LNCaP clone FGC (cell line): ENCODE results near the gene TSPAN8.

Source experiments
- DNase-seq: peaks from one replicate; pipeline ENCODE4 v3.0.0-alpha.2; 2011; ENCODE audit warnings: low read depth
- H3K4me3 ChIP-seq: 2 replicates; pipeline ENCODE4 v1.5.1; 2011; ENCODE audit warnings: mild to moderate bottlenecking, low read depth, low read length, control low read depth
- TF ChIP-seq, protein P1 (sequence below): IDR thresholded peaks from 2 replicates; pipeline ENCODE4 v1.5.1; 2012; ENCODE audit warnings: mild to moderate bottlenecking; ENCODE audit not compliant: control insufficient read depth, insufficient read depth; ENCODE audit errors: extremely low read depth

The TSPAN8 gene

DNA sequence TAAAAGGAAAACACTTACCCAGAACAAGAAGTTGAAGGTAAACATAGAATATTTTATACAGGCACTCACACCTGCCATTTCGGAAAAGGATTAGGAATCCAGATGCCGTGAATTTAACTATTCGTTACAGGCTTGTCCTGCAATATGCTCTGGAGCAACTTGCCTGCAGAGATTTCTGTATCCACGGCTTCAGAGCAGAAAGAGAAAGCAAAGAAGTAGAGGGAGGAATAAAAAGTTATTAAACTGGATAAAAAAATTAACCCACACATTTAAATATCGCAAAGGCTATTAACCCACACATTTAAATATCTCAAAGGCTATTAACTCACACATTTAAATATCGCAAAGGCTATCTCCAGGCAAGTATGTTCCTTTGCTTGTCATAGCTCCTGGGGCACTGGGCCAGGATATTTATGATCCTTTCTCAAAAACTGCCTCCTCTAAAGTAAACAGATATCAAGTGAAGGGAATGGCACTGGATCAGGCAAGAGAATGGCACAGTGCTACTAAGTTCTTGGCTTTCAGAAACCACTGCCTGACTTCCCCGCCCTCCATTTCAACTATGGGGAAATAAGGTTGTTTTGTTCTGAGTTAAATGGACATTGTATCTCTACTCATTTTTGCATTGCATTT lies at the start of gene TSPAN8:
Gene TSPAN8 (minus strand): TSS at position 399 of the 633 bp plus-strand sequence. CDS start 321 bp downstream, at position 78.
- DNase-seq: peak; percentile 86
- TF ChIP-seq, protein P1, sequence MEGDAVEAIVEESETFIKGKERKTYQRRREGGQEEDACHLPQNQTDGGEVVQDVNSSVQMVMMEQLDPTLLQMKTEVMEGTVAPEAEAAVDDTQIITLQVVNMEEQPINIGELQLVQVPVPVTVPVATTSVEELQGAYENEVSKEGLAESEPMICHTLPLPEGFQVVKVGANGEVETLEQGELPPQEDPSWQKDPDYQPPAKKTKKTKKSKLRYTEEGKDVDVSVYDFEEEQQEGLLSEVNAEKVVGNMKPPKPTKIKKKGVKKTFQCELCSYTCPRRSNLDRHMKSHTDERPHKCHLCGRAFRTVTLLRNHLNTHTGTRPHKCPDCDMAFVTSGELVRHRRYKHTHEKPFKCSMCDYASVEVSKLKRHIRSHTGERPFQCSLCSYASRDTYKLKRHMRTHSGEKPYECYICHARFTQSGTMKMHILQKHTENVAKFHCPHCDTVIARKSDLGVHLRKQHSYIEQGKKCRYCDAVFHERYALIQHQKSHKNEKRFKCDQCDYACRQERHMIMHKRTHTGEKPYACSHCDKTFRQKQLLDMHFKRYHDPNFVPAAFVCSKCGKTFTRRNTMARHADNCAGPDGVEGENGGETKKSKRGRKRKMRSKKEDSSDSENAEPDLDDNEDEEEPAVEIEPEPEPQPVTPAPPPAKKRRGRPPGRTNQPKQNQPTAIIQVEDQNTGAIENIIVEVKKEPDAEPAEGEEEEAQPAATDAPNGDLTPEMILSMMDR: no peak
- H3K4me3 ChIP-seq: peak within 1 kb of the TSS; percentile 15

DNA sequence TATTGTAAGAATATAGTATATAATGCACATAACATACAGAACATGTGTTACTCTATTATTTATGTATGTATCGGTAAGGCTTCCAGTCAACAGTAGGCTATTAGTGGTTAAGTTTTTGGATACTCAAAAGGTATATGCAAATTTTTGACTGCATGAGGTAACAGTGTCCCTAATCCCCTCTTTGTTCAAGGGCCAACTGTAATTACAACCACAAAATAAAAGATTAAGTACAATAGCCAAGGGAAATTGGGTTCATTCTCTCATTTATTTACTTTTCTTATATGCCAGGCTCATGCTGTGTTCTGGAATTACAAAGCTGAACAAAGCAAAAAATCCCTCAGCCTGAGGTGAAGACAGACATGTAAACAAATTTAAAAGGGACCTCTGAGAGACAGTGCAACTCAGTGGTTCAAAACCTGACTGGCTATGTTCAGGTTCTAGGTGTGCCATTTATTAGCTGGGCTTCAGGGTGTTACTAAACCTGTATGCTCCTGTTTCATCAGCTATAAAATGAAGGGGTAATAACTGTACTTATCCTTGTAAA lies 43.4 kb upstream of the TSPAN8 start:
- no peak for DNase-seq
- TF ChIP-seq, protein P1: no peak
- no peak overlapping the region for H3K4me3 ChIP-seq

DNA sequence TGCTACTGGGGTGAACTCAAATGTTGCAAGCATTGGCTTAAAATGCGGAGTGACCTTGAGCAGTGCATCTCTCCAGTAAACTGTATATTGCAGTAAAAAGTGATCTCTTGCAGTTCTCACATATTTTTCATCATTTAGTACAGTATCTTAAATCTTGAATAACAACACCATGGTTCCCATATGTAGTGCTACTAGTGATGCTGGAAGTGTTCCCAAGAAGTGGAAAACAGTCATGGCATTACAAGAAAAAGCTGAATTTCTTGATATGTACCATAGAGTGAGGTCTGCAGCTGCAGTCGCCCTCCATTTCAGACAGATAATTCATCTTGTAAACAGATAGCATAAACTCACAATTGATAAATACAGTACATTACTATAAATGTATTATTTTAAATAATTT lies 42.9 kb upstream of the TSPAN8 start:
- no peak for DNase-seq
- no peak overlapping the region for H3K4me3 ChIP-seq
- TF ChIP-seq, protein P1: no peak

DNA sequence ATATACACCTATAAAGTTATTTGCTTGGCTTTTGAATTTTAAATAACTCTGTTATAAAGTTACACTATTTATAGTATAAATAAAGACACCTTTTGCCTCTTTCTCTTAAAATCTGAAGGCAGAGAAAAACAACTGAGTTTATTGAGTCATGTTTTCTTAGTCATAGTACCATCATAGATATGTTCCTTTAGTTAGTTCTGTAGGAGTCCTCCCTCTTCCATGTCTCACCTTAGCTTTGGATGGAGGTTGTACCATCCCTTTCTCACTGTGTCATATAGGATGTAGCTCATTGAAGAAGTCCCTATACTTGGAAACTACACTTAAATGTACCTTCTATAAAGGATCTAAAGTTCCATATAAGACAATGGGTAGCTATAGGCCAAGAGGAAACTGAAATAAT lies 39.7 kb upstream of the TSPAN8 start:
- DNase-seq: no peak
- no peak overlapping the region for H3K4me3 ChIP-seq
- TF ChIP-seq, protein P1: no peak

DNA sequence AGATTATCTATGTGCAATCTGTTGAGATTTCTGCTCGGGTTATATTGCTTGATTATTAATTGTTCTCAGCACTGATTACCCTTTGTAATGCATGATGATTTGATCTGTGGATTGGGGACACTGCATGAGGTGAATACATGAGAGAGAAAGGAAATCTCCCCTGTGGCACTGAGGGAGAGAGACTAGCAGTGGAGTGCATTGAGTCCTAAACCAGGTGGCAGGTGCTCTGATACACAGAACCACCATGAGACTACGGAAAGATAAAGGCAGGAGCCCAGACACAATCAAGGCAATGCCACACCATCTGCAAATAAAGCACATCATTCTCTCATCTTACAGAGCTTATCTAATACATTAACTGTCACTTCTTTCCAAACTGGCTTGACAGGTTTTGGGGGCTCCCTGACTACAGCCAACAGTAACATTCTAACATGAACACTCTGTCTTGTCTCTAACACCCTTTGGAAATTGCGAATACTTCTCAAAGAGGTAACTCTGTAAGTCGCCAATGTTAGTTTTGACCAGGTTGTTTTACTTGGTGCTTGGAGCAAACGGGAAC lies 37.6 kb upstream of the TSPAN8 start:
- DNase-seq: no peak
- TF ChIP-seq, protein P1: no peak
- no peak overlapping the region for H3K4me3 ChIP-seq

DNA sequence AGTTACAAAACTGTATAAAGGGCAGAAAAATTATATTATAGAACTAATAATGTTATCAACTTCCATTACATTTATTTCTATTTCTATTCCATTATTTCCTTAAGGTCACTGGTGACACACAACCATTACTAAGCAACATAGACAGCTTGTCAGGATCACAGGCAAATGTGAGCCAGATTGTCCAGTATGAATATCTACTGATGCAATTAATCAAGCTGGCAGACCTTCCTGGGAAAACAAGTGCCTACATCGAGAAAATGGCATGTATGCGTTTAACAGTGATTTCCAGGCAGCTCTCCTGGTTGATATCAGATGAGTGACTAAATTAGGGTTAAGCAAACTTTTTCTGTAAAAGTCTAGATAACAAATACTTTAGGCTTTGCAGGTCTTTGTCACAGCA lies 36.9 kb upstream of the TSPAN8 start:
- DNase-seq: no peak
- no peak overlapping the region for H3K4me3 ChIP-seq
- TF ChIP-seq, protein P1: no peak

DNA sequence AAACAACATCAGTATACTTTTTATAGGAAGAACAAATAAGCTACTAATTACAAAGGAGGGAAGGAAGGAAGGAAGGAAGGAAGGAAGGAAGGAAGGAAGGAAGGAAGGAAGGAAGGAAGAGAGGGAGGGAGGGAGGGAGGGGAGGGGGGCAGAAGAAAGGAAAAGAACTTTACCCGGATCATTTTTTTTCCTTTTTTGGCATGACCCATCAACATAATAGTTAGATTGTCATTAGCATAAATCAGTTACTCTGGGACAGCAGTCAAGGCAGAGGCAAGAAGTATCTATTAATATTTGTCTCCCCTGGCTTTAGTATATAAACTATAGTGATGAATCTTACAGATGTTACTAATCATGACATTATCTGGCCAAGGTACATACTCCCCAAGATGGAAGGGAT lies 35.2 kb upstream of the TSPAN8 start:
- DNase-seq: no peak
- H3K4me3 ChIP-seq: no peak overlapping the region
- TF ChIP-seq, protein P1: no peak
